HUES48 (cell line): ENCODE measurements around the gene RAB20.
A peak's percentile ranks its signal among the peaks of the same experiment; 100 is the strongest.

Experiments used
- H3K27ac ChIP-seq: one replicate; pipeline ENCODE4 v1.7.0; 2013; ENCODE audit warnings: low read depth, low read length, inconsistent platforms
- H3K27me3 ChIP-seq: 2 replicates; pipeline ENCODE4 v1.6.1; 2013; ENCODE audit warnings: mild to moderate bottlenecking, low read length; ENCODE audit not compliant: control insufficient read depth, insufficient read depth
- H3K36me3 ChIP-seq: 2 replicates; pipeline ENCODE4 v1.6.1; 2013; ENCODE audit warnings: low read length; ENCODE audit not compliant: control insufficient read depth, insufficient read depth
- H3K4me1 ChIP-seq: 2 replicates; pipeline ENCODE4 v1.6.1; 2013; ENCODE audit warnings: mild to moderate bottlenecking, low read length; ENCODE audit not compliant: control insufficient read depth, insufficient read depth
- H3K4me3 ChIP-seq: 2 replicates; pipeline ENCODE4 v1.5.1; 2013; ENCODE audit warnings: mild to moderate bottlenecking, low read depth, low read length
- H3K9ac ChIP-seq: 2 replicates; pipeline ENCODE4 v1.6.1; 2013; ENCODE audit warnings: mild to moderate bottlenecking, low read depth, low read length, moderate library complexity
- H3K9me3 ChIP-seq: 2 replicates; pipeline ENCODE4 v1.6.1; 2013; ENCODE audit warnings: low read length; ENCODE audit not compliant: control insufficient read depth, insufficient read depth

RAB20 gene

GRCh38 chr13:110562036-110562597, 595 bp upstream of the RAB20 start:
- H3K4me1 ChIP-seq: peaks cover 18% of the 10 kb centered on the region
- H3K4me3 ChIP-seq: peak overlapping the region; percentile 83
- no peaks in the 10 kb centered on the region; the same call in 1 of the 2 replicates for H3K36me3 ChIP-seq
- H3K9me3 ChIP-seq: no peaks in the 10 kb centered on the region
- H3K9ac ChIP-seq: peak overlapping the region; percentile 52
- peaks cover 12% of the 10 kb centered on the region; the same call in 1 of the 2 replicates for H3K27me3 ChIP-seq
- H3K27ac ChIP-seq: peak overlapping the region; percentile 61

- Histone ChIP-seq H3K9ac (peak overlapping the region; percentile 41), H3K27ac (peak overlapping the region; percentile 60), H3K27me3 (peaks cover 12% of the 10 kb centered on the region; the same call in 1 of the 2 replicates), H3K4me1 (peaks cover 18% of the 10 kb centered on the region), H3K36me3 (no peaks in the 10 kb centered on the region; the same call in 1 of the 2 replicates), H3K9me3 (no peaks in the 10 kb centered on the region), H3K4me3 (peak overlapping the region; percentile 76)
These were observed 750 bp downstream of the RAB20 start for GRCh38 chr13:110560601-110561343.

GRCh38 chr13:110559986-110560385, 1.5 kb downstream of the RAB20 start:
- peaks cover 12% of the 10 kb centered on the region; the same call in 1 of the 2 replicates for H3K27me3 ChIP-seq
- no peak overlapping the region for H3K9ac ChIP-seq
- no peaks in the 10 kb centered on the region; the same call in 1 of the 2 replicates for H3K36me3 ChIP-seq
- peak overlapping the region; percentile 76 for H3K4me3 ChIP-seq
- no peak overlapping the region for H3K27ac ChIP-seq
- peaks cover 12% of the 10 kb centered on the region for H3K4me1 ChIP-seq
- no peaks in the 10 kb centered on the region for H3K9me3 ChIP-seq

GRCh38 chr13:110559429-110559943, 2.0 kb downstream of the RAB20 start:
- Histone ChIP-seq H3K4me3 (no peak overlapping the region), H3K36me3 (no peaks in the 10 kb centered on the region; the same call in 1 of the 2 replicates), H3K9ac (no peak overlapping the region), H3K9me3 (no peaks in the 10 kb centered on the region), H3K27me3 (peaks cover 12% of the 10 kb centered on the region; the same call in 1 of the 2 replicates), H3K4me1 (peaks cover 12% of the 10 kb centered on the region), H3K27ac (no peak overlapping the region)

- Histone ChIP-seq H3K9ac (no peak overlapping the region), H3K27me3 (peaks cover 9% of the 10 kb centered on the region; the same call in 1 of the 2 replicates), H3K36me3 (no peaks in the 10 kb centered on the region; the same call in 1 of the 2 replicates), H3K4me3 (no peak overlapping the region), H3K27ac (no peak overlapping the region), H3K4me1 (peaks cover 12% of the 10 kb centered on the region), H3K9me3 (no peaks in the 10 kb centered on the region)
These were observed 3.8 kb downstream of the RAB20 start for GRCh38 chr13:110557610-110558305.

- Histone ChIP-seq H3K9ac (no peak overlapping the region), H3K4me1 (peaks cover 12% of the 10 kb centered on the region), H3K4me3 (no peak overlapping the region), H3K9me3 (no peaks in the 10 kb centered on the region), H3K27me3 (peaks cover 5% of the 10 kb centered on the region; the same call in 1 of the 2 replicates), H3K27ac (no peak overlapping the region), H3K36me3 (no peaks in the 10 kb centered on the region; the same call in 1 of the 2 replicates)
These were observed 4.4 kb downstream of the RAB20 start for GRCh38 chr13:110557082-110557481.

GRCh38 chr13:110556224-110556606, 5.3 kb downstream of the RAB20 start:
- H3K27me3 ChIP-seq: peaks cover 5% of the 10 kb centered on the region; the same call in 1 of the 2 replicates
- H3K4me3 ChIP-seq: no peak overlapping the region
- no peak overlapping the region for H3K9ac ChIP-seq
- no peaks in the 10 kb centered on the region; the same call in 1 of the 2 replicates for H3K36me3 ChIP-seq
- H3K27ac ChIP-seq: no peak overlapping the region
- peaks cover 12% of the 10 kb centered on the region for H3K4me1 ChIP-seq
- H3K9me3 ChIP-seq: no peaks in the 10 kb centered on the region

- Histone ChIP-seq H3K9me3 (no peaks in the 10 kb centered on the region), H3K27me3 (peaks cover 5% of the 10 kb centered on the region; the same call in 1 of the 2 replicates), H3K9ac (no peak overlapping the region), H3K4me1 (peaks cover 12% of the 10 kb centered on the region), H3K4me3 (no peak overlapping the region), H3K36me3 (no peaks in the 10 kb centered on the region; the same call in 1 of the 2 replicates), H3K27ac (no peak overlapping the region)
These were observed 5.8 kb downstream of the RAB20 start for GRCh38 chr13:110555601-110556223.

- Histone ChIP-seq H3K9me3 (no peaks in the 10 kb centered on the region), H3K27ac (no peak overlapping the region), H3K36me3 (no peaks in the 10 kb centered on the region; the same call in 1 of the 2 replicates), H3K9ac (no peak overlapping the region), H3K4me3 (no peak overlapping the region), H3K27me3 (no peaks in the 10 kb centered on the region), H3K4me1 (peaks cover 7% of the 10 kb centered on the region)
These were observed 6.6 kb downstream of the RAB20 start for GRCh38 chr13:110554946-110555345.

GRCh38 chr13:110554227-110554836, 7.2 kb downstream of the RAB20 start:
- Histone ChIP-seq H3K27me3 (no peaks in the 10 kb centered on the region), H3K9me3 (no peaks in the 10 kb centered on the region), H3K36me3 (no peaks in the 10 kb centered on the region; the same call in 1 of the 2 replicates), H3K4me3 (no peak overlapping the region), H3K4me1 (0 out of 2 replicates have a peak, but pooled peaks cover 1% of the 10 kb centered on the region), H3K27ac (no peak overlapping the region), H3K9ac (no peak overlapping the region)
